ENCODE results near the gene TOR1B.
A peak's percentile ranks its signal among the peaks of the same experiment; 100 is the strongest.

The TOR1B gene

DNA sequence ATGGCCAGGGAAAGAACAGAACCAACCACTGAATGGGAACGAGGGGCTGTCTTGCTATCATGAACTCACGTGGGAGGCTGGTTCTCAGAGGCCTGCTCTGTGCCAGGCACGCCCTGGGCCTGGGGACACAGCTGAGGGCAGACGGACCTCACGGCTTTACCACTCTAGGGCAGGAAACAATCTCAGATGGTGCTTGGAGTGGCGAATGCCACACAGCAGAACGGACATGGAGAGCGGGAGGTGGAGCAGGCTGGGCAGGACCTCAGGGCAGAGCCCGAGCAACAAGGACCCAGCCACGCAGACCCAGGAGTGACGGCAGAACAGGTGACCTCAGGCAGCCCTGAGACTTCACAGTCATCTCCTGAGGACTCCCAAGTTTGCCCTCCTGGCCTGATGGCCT is 12.3 kb downstream of the TOR1B start:
- H3K4me3 ChIP-seq (ENCODE audit: low read length): no peak overlapping the region
- TF ChIP-seq, protein P1, sequence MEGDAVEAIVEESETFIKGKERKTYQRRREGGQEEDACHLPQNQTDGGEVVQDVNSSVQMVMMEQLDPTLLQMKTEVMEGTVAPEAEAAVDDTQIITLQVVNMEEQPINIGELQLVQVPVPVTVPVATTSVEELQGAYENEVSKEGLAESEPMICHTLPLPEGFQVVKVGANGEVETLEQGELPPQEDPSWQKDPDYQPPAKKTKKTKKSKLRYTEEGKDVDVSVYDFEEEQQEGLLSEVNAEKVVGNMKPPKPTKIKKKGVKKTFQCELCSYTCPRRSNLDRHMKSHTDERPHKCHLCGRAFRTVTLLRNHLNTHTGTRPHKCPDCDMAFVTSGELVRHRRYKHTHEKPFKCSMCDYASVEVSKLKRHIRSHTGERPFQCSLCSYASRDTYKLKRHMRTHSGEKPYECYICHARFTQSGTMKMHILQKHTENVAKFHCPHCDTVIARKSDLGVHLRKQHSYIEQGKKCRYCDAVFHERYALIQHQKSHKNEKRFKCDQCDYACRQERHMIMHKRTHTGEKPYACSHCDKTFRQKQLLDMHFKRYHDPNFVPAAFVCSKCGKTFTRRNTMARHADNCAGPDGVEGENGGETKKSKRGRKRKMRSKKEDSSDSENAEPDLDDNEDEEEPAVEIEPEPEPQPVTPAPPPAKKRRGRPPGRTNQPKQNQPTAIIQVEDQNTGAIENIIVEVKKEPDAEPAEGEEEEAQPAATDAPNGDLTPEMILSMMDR (IDR thresholded peaks at IDR 0.05; ENCODE audit: insufficient read depth, low read depth, low read length, missing control alignments): no peak
- DNase-seq (ENCODE audit: low read depth): no peak

DNA sequence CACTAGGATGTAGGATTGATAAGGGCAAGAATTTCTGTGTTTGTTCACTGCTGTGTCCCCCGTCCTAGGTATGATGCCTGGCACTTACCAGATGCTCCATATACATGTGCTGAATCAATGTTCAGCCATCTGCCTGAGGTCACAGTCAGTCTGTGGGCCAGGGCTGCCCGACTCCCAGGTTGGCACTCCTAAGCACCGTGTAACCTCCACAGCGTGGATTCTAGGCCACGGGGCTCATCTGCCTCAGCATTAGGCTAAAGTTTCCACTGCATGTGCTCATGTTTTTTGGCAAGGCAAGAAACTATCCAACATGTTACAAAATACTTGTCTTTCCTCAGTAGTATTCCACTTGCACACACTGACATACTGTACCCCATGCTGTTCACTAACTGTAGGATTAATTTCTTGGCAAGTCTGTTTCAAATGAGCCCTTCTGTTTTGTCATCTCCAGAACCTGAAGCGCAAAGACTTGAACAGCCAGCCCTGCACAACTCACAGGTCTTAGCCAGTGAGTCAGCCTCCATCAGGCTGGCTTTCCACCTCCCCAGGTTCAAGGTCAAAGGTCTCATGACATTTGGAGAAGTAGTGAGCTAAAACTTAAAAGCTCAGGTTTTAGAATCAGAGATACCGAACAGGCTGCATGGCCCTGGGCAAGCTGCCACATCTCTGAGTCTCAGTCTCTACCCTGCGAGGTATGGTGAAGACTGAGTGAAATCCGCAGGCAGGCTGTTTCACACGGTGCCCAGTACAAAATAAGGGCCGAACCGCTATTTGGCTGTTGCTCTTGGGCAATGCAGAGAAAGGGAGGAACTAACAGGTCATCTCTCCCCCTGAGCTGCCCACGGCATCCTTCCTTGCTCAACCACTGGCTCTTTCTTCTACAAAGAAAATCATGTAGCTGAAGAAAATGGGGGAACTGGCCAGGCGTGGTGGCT is 13.8 kb downstream of the TOR1B start:
- DNase-seq (ENCODE audit: low read depth): no peak
- TF ChIP-seq, protein P1 (IDR thresholded peaks at IDR 0.05; ENCODE audit: insufficient read depth, low read depth, low read length, missing control alignments): no peak
- H3K4me3 ChIP-seq (ENCODE audit: low read length): no peak overlapping the region

DNA sequence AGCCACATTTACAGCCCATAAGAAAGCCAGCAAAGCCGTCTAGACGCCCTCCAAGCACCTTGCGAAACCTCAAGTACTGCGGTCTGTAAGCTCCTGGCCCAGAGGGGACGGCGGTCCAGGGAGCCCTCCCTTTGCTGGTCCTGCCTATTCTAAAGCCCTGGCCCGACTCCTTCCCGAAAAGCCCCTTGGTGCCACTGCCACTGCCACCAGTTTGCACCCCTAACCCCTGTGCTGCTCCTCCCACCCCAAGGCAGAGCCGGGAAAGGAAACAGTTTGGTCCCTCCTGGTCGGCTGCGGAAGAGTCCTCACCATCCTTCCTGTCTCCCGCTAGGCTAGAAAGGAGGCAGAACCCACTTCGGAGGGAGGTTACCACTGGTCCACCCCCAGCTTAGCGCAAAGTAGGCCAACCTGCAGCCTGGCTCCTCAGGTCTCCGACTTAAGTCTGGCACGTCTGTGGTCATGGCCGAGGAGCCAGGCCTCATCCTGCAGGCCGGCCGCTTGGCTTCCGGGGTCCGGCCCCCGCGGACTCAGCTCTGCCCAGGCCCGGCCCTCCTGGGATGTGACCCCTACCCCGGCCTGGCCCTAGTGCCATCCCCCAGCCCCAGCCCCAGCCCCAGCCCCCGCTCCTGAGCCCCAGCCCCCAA is 20.0 kb downstream of the TOR1B start:
- TF ChIP-seq, protein P1 (IDR thresholded peaks at IDR 0.05; ENCODE audit: insufficient read depth, low read depth, low read length, missing control alignments): no peak
- peak overlapping the region; percentile 69 for H3K4me3 ChIP-seq (ENCODE audit: low read length)
- DNase-seq (ENCODE audit: low read depth): peak; percentile 32

DNA sequence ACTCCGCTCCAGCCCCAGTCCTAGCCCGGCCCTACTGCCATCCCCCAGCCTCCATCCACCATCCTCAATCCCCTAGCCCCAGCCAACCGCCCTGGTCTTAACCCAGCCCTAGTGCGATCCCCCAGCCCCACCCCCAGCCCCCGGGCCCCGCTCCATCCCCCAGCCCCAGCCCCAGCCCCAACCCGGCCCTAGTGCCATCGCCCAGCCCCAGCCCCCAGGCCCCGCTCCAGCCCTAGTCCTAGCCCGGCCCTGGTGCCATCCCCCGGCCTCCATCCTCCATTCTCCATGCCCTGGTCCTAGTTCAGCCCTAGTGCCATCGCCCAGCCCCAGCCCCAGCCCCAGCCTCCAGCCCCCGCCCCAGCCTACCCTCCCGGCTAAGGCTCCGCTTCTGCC is 20.6 kb downstream of the TOR1B start:
- peak overlapping the region; percentile 69 for H3K4me3 ChIP-seq (ENCODE audit: low read length)
- DNase-seq (ENCODE audit: low read depth): no peak
- TF ChIP-seq, protein P1 (IDR thresholded peaks at IDR 0.05; ENCODE audit: insufficient read depth, low read depth, low read length, missing control alignments): no peak

DNA sequence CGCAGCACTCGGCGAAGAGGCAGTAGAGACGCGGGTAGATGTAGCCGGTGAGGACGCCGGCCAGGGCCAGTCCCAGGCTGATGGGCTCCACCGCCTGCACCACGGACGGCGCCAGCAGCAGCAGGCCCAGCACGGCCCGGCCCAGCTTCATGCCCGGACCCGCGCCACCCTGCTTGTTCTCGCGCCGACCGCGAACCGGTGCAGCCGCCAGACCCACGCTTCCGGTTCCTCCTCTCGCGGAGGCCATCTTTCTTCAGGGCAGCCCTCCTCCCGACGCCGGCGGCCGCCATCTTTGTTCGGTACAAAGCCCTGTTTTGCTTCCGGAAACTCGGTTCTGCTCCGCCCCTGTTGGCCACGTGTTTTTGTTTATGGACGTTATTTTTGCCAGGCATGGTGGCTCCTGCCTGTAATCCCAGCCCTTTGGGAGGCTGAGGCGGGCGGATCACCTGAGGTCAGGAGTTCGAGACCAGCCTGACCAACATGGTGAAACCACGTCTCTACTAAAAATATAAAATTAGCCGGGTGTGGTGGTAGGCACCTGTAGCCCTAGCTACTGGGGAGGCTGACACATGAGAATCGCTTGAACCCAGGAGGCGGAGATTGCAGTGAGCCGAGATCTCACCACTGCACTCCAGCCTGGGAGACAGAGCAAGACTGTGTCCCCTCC is 21.1 kb downstream of the TOR1B start, which contains the start of gene TOR1A:
TOR1A (minus strand) TSS at position 202 of the 667 bp plus-strand sequence; CDS start at position 151, 51 bp downstream.
- TF ChIP-seq, protein P1 (IDR thresholded peaks at IDR 0.05; ENCODE audit: insufficient read depth, low read depth, low read length, missing control alignments): no peak
- peak within 1 kb of the TSS; percentile 69 for H3K4me3 ChIP-seq (ENCODE audit: low read length)
- peak; percentile 96 for DNase-seq (ENCODE audit: low read depth)

DNA sequence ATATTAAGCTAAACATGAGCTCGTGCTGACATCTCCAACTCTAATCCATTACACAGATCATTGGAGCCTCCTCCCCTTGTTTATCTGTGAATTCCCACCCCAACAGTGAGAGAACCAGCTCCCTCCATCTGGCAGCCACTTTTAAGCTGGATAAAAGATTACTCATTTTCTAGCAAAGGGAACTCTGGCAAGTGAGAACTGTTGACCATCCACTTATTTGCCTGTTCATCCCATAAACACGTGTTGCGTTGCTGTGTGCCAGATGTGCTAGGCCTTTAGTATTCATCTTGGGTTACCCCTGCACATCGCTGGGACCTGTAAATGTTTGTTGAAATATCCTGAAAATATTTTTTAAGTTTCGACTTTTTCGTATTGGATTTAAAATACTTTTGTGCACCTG is 23.4 kb downstream of the TOR1B start:
- no peak overlapping the region for H3K4me3 ChIP-seq (ENCODE audit: low read length)
- no peak for DNase-seq (ENCODE audit: low read depth)
- TF ChIP-seq, protein P1 (IDR thresholded peaks at IDR 0.05; ENCODE audit: insufficient read depth, low read depth, low read length, missing control alignments): no peak

All from epithelial cell of esophagus (primary cell).